Inflammatory macrophage treated with lipopolysaccharide for 1 hour (primary cell): Measurements from ENCODE around the gene MYH4.

Experiments
- DNase-seq, 2 donors: peaks; one replicate each; pipeline ENCODE4 v3.0.0-alpha.2; 2020 to 2022

Gene MYH4

DNA sequence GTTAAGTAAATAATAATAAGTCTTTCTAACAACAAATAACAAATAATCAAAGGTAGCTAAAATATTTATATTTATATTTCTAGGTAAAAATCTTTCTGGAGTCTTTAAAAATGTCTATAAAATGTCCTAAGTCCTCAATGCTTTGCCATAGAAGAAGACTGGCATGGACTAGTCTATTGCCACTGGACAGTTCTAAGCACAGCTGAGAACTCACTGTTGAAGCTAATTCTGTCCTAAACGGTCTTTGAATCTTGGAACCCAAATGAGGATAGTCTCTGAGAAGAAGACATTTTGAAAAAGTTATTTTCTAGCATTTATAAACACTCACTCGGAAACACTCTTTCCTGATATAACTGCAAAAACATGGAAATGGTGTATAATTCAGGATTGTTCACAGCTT is 48.1 kb downstream of the MYH4 start:
- DNase-seq: no peak

GRCh38 chr17:10420811-10421210 is 48.5 kb downstream of the MYH4 start:
- DNase-seq: no peak

DNA sequence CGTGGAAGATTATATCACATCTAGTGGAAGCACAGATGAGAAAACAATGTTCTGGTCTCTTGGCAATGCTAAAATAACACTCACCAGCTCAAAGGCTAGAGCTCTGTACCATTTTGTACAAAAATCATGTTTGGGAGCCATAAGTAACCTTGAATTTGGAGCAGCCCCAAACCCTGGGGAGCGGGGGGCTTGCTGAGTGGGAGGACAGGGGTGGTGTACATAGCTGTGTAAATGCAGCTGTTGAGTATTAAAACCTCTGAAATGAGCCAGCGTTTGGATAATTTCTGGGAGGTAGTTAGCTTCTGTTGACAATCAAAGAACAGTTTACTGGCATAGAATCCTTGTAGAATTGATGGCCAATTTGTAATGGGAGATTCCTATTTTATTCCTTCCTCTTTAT is 51.9 kb downstream of the MYH4 start:
- DNase-seq: no peak

DNA sequence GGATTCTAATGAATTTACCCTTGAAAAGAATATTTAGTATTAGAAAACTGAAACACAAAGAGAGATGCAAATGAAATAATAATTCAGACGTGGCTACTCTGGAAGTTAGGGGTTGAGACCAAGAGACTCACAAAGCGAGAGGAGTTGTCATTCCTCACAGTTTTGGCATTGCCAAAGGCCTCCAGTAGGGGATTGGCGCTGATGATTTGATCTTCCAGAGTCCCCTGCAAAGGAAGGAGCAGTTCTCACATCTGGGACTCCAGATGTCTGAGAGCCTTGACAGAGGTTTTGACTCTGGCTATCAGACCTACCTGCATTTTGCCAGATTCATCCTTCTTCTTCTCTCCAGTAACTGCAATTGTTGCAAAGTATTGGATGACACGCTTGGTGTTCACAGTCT is 54.2 kb downstream of the MYH4 start:
- DNase-seq: no peak

GRCh38 chr17:10403589-10403988 is 65.8 kb downstream of the MYH4 start:
- no peak for DNase-seq

DNA sequence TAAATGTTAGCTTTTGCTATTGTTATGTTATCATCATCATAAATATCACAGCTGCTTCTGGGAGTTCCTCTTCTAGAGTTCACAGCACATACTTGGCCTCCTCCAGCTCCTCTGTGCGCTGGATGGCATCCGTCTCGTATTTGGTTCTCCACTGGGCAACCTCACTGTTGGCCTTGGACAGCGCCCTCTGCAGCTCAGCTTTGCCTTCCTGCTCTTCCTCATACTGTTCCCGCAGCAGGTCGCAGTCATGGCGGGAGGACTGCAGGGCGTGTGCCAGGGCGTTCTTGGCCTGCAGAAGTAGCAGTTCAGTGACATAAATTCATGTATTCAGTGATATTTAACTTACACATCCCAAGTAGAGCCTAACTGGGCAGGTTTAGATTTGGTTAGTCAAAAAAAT is 71.0 kb downstream of the MYH4 start:
- DNase-seq: no peak

DNA sequence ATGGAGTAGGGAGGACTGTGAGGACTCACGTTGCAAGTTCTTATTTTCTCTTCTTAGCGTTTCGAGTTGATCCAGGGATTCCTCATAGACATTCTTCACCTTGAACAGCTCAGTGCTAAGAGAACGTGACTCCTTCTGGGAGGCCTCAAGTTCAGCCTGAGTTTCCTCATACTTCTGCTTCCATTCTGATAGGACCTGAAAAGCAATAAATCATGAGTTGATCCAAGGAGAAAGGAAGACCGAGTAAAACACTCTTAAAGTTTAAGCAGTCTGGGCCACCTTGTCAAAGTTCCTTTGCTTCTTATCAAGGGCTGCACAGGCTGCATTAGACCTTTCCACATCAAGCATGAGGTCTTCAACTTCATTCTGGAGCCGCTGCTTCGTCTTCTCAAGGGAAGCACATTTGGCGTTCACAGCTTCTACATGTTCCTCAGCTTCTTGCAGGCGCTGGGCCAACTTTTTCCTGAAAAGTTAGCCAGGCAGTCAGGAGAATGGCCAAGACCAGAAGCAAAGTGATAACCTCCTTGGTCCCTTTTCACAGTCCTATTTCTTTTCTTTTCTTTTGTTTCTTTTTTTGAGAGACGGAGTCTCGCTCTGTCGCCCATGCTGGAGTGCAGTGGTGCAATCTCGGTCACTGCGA is 72.7 kb downstream of the MYH4 start:
- no peak for DNase-seq

DNA sequence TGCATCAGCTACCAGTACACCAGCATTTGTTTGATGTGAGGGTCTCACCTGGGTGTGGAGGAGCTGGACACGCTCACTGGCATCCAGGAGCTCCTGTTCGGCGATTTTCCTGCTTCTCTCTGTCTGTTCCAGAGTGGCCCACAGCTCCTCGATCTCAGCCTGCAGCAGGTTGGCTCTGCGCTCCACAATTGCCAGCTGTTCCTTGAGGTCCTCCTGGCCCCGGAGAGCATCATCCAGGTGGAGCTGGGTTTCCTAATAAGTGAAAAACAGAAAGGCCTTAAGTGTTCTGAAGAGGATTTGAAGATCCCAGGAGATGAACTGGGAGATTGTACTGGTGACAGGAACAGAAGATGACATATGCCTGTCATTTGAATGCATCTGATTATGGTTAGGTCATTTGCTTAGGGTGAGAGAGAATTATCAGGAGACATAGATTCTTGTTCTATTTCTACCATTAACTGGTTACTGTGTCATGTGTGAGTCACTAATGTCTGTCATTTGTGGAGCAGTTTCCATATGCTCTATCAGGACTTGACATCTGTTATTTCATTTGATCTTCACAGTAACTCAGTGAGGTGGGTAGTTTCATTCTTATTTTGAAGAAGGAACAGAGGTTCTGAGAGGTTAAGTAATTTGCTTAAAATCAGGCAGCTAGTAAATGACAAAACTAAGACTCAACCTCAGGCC is 75.0 kb downstream of the MYH4 start:
- DNase-seq: no peak
